ENCODE data around the gene RASSF8. TPM values are rescaled to one million over a fixed set of nuclear protein-coding genes. Genes with fewer than 3 reads are reported as not detected.

Gene RASSF8
- total RNA-seq, 1 experiment from 2014 or later = 9.2 TPM

GRCh38 chr12:26125400-26126339 is 167.2 kb downstream of the RASSF8 start (continued):
- TF ChIP-seq CTCF (IDR thresholded peaks at IDR 0.05 in 2 of 3, conservative IDR thresholded peaks at IDR 0.05 in 1 of 3; ENCODE audit: borderline replicate concordance in 1 of 3, insufficient read depth in 1 of 3, low read depth in 2 of 3, low read length in 2 of 3) = no peak
- TF ChIP-seq POLR2A (IDR thresholded peaks at IDR 0.05; ENCODE audit: borderline replicate concordance, extremely low read depth, insufficient read depth, insufficient read length) = no peak
- no peak for TF ChIP-seq TCF7L2 (IDR thresholded peaks at IDR 0.05; ENCODE audit: borderline replicate concordance, extremely low read depth, insufficient read depth, insufficient read length)
- no peak; the same call in 1 of the 2 replicates for TF ChIP-seq ZFX (IDR thresholded peaks at IDR 0.05)
- TF ChIP-seq POLR2AphosphoS5 (IDR thresholded peaks at IDR 0.05; ENCODE audit: low read depth, low read length) = peak; percentile 55

- ATAC-seq = peak; percentile 76
- Histone ChIP-seq H2AFZ (ENCODE audit: low read depth, low read length, poor library complexity, severe bottlenecking) (peak overlapping the region; percentile 92), H3K4me2 (ENCODE audit: low read length) (peak overlapping the region; percentile 96), H3K4me1 (ENCODE audit: control insufficient read depth in 1 of 2, insufficient read depth in 2 of 2, low read length in 2 of 2) (peaks cover 13 to 40% of the 10 kb centered on the region in 2 experiments), H3K9me3 (ENCODE audit: control insufficient read depth in 1 of 2, insufficient read depth in 1 of 2, low read depth in 1 of 2, low read length in 2 of 2) (no peaks in the 10 kb centered on the region), H3K36me3 (ENCODE audit: control insufficient read depth in 1 of 2, insufficient read depth in 2 of 2, low read length in 2 of 2) (no peaks in the 10 kb centered on the region), H3K27me3 (ENCODE audit: insufficient read depth, low read length) (peaks cover 11% of the 10 kb centered on the region; the same call in 1 of the 2 replicates), H3K9ac (ENCODE audit: low read length) (peak overlapping the region; percentile 72), H3K9me2 (ENCODE audit: insufficient read depth) (no peaks in the 10 kb centered on the region), H3K4me3 (replicated peaks in 1 of 2; ENCODE audit: low read depth in 1 of 2, low read length in 2 of 2) (peak overlapping the region; percentile 50 to 66), H4K20me1 (ENCODE audit: insufficient read depth) (no peaks in the 10 kb centered on the region), H3K79me2 (ENCODE audit: insufficient read depth, low read length) (no peaks in the 10 kb centered on the region), H3K27ac (ENCODE audit: low read depth, low read length) (peak overlapping the region; percentile 73)
- RAD21 ChIA-PET (ENCODE audit: low non-redundant PET in 1 of 2, low total read pairs in 2 of 2, uncharacterized antibody in 2 of 2, unreplicated experiment in 2 of 2) = no interaction called here
- 0 out of 2 replicates have a peak, but pooled peaks have one; percentile 8 for TF ChIP-seq SIN3A (IDR thresholded peaks at IDR 0.05; ENCODE audit: low read depth)
- peak; percentile 9 for TF ChIP-seq POLR2A (IDR thresholded peaks at IDR 0.05; ENCODE audit: borderline replicate concordance, extremely low read depth, insufficient read depth, insufficient read length)
- no peak for TF ChIP-seq EZH2phosphoT487 (IDR thresholded peaks at IDR 0.05; ENCODE audit: borderline replicate concordance)
- CTCF ChIA-PET = interaction anchor here (2.1 kb wide), 1 partner anchor 8 kb away, joined by 7 read pairs; no protein-coding TSS in a partner anchor
- intact Hi-C loops (cut with micrococcal nuclease) = loop anchor here (10.0 kb wide), 1 partner anchor 178 kb away; no protein-coding TSS in a partner anchor
- no peak for DNase-seq (ENCODE audit: low read depth, low spot score)
- POLR2A ChIA-PET = no interaction called here
- BruUV-seq (replicated peaks) = TSS peak; percentile 60
Measured at GRCh38 chr12:26126340-26127284, 168.1 kb downstream of the RASSF8 start.

Data from HCT116 (cell line).